DOHH2 (cell line): ENCODE results near the gene SELENOS.

Experiments
- H3F3A ChIP-seq: fragments of 200-600 bp; sonication (generic), shearing (Covaris generic); 2 replicates; pipeline ENCODE4 v1.6.0; 2016; ENCODE audit warnings: antibody characterized with exemption, mild to moderate bottlenecking; ENCODE audit not compliant: control insufficient read depth, insufficient read depth
- H3K27ac ChIP-seq: fragments of 200-600 bp; sonication (generic); 2 replicates; pipeline ENCODE4 v1.5.1; 2014; ENCODE audit warnings: low read depth, mild to moderate bottlenecking, low read length, moderate library complexity
- H3K27me3 ChIP-seq: fragments of 200-600 bp; sonication (generic); 2 replicates; pipeline ENCODE4 v1.6.1; 2014; ENCODE audit warnings: mild to moderate bottlenecking, low read length, mixed read lengths; ENCODE audit not compliant: control insufficient read depth
- H3K36me3 ChIP-seq: fragments of 200-600 bp; sonication (generic); 2 replicates; pipeline ENCODE4 v1.6.1; 2014; ENCODE audit warnings: mild to moderate bottlenecking, low read length, moderate library complexity, mixed read lengths; ENCODE audit not compliant: control insufficient read depth
- H3K4me1 ChIP-seq: fragments of 200-600 bp; sonication (generic); 2 replicates; pipeline ENCODE4 v1.6.1; 2014; ENCODE audit warnings: mild to moderate bottlenecking, low read length, mixed read lengths; ENCODE audit not compliant: control insufficient read depth
- H3K4me2 ChIP-seq: fragments of 200-600 bp; sonication (generic); 2 replicates; pipeline ENCODE4 v1.6.0; 2014; ENCODE audit warnings: mild to moderate bottlenecking, low read length, moderate library complexity
- H3K4me3 ChIP-seq: fragments of 200-600 bp; sonication (generic); 2 replicates; pipeline ENCODE4 v1.5.1; 2014; ENCODE audit warnings: mild to moderate bottlenecking, low read length, mixed read lengths
- H3K79me2 ChIP-seq: fragments of 200-600 bp; sonication (generic); 2 replicates; pipeline ENCODE4 v1.6.1; 2014; ENCODE audit warnings: mild to moderate bottlenecking, low read length, mixed read lengths; ENCODE audit not compliant: control insufficient read depth
- H3K9me2 ChIP-seq: fragments of 200-600 bp; sonication (generic); replicated peaks from 2 replicates; pipeline ENCODE4 v1.6.1; 2014; ENCODE audit warnings: mild to moderate bottlenecking, low read length, mixed read lengths; ENCODE audit not compliant: control insufficient read depth
- H3K9me3 ChIP-seq: fragments of 200-600 bp; sonication (generic); 2 replicates; pipeline ENCODE4 v1.6.1; 2014; ENCODE audit warnings: antibody characterized with exemption, low read length, mixed read lengths; ENCODE audit not compliant: control insufficient read depth, insufficient read depth
- H4K20me1 ChIP-seq: fragments of 200-600 bp; sonication (generic); 2 replicates; pipeline ENCODE4 v1.6.0; 2014; ENCODE audit warnings: low read depth, mild to moderate bottlenecking, antibody characterized with exemption, low read length, moderate library complexity; ENCODE audit not compliant: control insufficient read depth, insufficient read depth
- EZH2phosphoT487 ChIP-seq: fragments of 200-600 bp; sonication (generic); IDR thresholded peaks from 2 replicates; pipeline ENCODE4 v1.6.1; 2017; ENCODE audit warnings: borderline replicate concordance, mild to moderate bottlenecking, antibody characterized with exemption, low read length, moderate library complexity, mixed read lengths
- TF ChIP-seq, protein P1 (sequence below): fragments of 200-600 bp; sonication (generic); IDR thresholded peaks from one replicate; pipeline ENCODE4 v1.5.1; 2014; ENCODE audit warnings: antibody characterized with exemption, mild to moderate bottlenecking, low read depth, low read length; ENCODE audit not compliant: poor library complexity, severe bottlenecking

Gene SELENOS, protein sequence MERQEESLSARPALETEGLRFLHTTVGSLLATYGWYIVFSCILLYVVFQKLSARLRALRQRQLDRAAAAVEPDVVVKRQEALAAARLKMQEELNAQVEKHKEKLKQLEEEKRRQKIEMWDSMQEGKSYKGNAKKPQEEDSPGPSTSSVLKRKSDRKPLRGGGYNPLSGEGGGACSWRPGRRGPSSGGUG

DNA sequence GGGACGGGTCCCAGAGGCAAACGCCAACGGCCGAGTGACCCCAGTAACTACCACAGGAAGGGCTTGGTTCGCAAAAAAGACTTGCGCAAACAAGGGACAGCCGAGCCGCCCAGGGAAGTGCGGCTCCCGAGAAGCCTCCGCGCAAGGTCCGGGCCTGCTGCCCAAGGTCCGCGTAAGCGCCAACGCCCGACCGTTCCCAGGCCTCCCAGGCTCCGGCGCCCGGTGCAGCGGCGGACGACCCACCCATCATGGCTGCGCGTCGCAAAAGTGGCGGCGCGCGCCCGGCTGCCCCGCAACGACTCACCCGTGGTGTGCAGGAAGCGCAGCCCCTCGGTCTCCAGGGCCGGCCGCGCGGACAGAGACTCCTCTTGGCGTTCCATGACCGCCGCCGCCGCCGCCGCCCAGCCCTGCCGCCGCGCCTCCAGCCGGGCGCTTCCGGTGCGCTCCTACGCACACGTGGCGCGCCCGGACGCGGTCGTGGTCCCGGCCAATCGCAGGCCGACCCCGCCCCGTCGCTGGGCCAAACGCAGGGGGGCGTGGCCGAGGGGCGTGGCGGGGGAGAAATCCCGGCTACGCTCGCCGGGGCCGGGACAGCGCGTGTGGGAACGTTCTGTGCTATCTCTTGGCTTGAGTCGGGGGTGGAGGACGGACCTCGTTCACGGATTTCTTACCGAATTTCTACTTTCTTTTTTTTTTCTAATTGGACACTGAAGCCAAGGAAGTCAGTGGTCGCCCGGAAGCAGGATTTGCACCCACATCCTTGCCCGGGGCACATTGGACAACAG lies at the start of gene SELENOS:
TSS of gene SELENOS (minus strand) at position 448 of the 785 bp plus-strand sequence. CDS start at position 380, 68 bp downstream.
- Histone ChIP-seq H3K27ac (no peak within 1 kb of the TSS), H3K9me3 (no peaks in the 10 kb centered on the region), H3K4me2 (peak within 1 kb of the TSS; percentile 81), H3F3A (peaks cover 28% of the 10 kb centered on the region), H3K27me3 (no peaks in the 10 kb centered on the region), H3K4me1 (peaks cover 14% of the 10 kb centered on the region), H3K36me3 (peaks cover 57% of the 10 kb centered on the region), H3K79me2 (peaks cover 16% of the 10 kb centered on the region), H4K20me1 (no peaks in the 10 kb centered on the region), H3K4me3 (peak within 1 kb of the TSS; percentile 79), H3K9me2 (no peaks in the 10 kb centered on the region)
- no peak for TF ChIP-seq EZH2phosphoT487
- TF ChIP-seq, protein P1, sequence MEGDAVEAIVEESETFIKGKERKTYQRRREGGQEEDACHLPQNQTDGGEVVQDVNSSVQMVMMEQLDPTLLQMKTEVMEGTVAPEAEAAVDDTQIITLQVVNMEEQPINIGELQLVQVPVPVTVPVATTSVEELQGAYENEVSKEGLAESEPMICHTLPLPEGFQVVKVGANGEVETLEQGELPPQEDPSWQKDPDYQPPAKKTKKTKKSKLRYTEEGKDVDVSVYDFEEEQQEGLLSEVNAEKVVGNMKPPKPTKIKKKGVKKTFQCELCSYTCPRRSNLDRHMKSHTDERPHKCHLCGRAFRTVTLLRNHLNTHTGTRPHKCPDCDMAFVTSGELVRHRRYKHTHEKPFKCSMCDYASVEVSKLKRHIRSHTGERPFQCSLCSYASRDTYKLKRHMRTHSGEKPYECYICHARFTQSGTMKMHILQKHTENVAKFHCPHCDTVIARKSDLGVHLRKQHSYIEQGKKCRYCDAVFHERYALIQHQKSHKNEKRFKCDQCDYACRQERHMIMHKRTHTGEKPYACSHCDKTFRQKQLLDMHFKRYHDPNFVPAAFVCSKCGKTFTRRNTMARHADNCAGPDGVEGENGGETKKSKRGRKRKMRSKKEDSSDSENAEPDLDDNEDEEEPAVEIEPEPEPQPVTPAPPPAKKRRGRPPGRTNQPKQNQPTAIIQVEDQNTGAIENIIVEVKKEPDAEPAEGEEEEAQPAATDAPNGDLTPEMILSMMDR: no peak

DNA sequence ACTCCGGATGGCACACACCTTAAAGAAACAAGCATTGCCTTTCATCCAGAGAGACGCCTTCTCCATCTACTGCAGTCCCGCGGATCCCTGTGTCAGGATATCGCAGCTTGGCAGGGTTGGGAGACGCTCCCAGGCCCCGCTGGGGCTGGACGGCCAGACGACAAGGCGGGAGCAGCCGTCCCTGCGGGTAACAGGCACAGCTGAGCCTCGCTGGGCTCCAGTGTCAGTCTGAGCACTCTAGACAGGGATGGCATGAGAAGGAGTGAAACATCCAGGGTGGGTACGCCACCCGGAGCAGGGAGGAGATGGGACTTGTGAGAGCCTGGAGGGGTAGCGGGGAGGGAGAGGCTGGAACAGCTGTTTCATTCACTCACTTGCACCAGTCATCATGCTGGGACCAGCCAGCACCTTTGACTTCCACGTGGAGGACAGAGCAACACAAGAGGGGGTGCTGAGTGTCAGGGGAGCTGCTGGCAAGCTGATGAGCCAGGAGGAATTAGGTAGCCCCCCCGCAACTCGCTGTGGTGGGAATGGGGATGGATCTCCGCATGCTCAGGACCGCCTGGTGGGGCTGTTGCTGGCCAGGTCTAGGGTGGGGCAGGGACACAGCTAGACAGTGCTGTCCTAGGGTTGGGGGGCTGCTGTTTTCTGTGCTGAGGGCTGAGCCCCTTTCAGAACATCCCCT lies 49.3 kb upstream of the SELENOS start:
- Histone ChIP-seq H3K4me3 (no peak overlapping the region), H3K27ac (no peak overlapping the region), H4K20me1 (no peaks in the 10 kb centered on the region), H3K79me2 (no peaks in the 10 kb centered on the region), H3K4me1 (no peaks in the 10 kb centered on the region), H3K9me3 (no peaks in the 10 kb centered on the region), H3K36me3 (no peaks in the 10 kb centered on the region), H3K9me2 (no peaks in the 10 kb centered on the region), H3K27me3 (no peaks in the 10 kb centered on the region), H3K4me2 (no peak overlapping the region), H3F3A (no peaks in the 10 kb centered on the region)
- TF ChIP-seq EZH2phosphoT487: no peak
- TF ChIP-seq, protein P1: no peak

DNA sequence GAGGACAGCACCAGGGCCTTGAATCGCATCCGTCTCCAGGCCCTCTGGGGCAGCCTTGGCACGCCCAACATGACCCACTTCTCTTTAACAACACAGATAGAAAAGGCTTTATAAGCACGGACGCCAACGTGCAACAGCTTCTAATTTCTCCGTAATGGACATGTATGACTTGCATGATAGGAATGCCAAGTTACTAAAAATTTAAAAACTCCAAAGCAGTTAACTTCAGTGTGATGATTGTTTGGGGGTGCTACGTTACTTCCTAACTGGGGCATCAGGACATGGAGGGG lies 48.7 kb upstream of the SELENOS start:
- H3F3A ChIP-seq: no peaks in the 10 kb centered on the region
- no peaks in the 10 kb centered on the region for H3K36me3 ChIP-seq
- no peaks in the 10 kb centered on the region for H3K9me3 ChIP-seq
- H3K4me1 ChIP-seq: no peaks in the 10 kb centered on the region
- no peaks in the 10 kb centered on the region for H4K20me1 ChIP-seq
- no peak overlapping the region for H3K4me2 ChIP-seq
- no peaks in the 10 kb centered on the region for H3K9me2 ChIP-seq
- H3K27ac ChIP-seq: no peak overlapping the region
- H3K27me3 ChIP-seq: no peaks in the 10 kb centered on the region
- no peak overlapping the region for H3K4me3 ChIP-seq
- TF ChIP-seq EZH2phosphoT487: no peak
- TF ChIP-seq, protein P1: no peak
- no peaks in the 10 kb centered on the region for H3K79me2 ChIP-seq
